Stomach (tissue), 9 donors: ENCODE data around the gene TRIM41. TPM values are rescaled to one million over a fixed set of nuclear protein-coding genes. Genes with fewer than 3 reads are reported as not detected.

Source experiments
- DNase-seq, 2 donors: peaks; one replicate each; pipeline versions ENCODE4 v3.0.0 to v3.0.0-alpha.2; 2013 to 2019
- H3K27ac ChIP-seq, 5 donors: fragments of 200-600 bp in 4 of 5; sonication (generic) in 4 of 5; one replicate each; pipeline ENCODE4 v1.5.1; 2013 to 2019; ENCODE audit warnings: mild to moderate bottlenecking in 1 of 5, moderate library complexity in 1 of 5
- H3K27me3 ChIP-seq, 3 donors: fragments of 200-600 bp; sonication (generic); one replicate each; pipeline ENCODE4 v1.5.1; 2017 to 2019; ENCODE audit warnings: mixed run types in 1 of 3
- H3K36me3 ChIP-seq, 4 donors: fragments of 200-600 bp; sonication (generic); 1 replicate in 3 of 4; 2 replicates in 1 of 4; pipeline ENCODE4 v1.5.1; 2016 to 2019
- H3K4me1 ChIP-seq, 4 donors: fragments of 200-600 bp; sonication (generic); one replicate each; pipeline ENCODE4 v1.5.1; 2016 to 2019
- H3K4me3 ChIP-seq, 4 donors: fragments of 200-600 bp; sonication (generic) in 3 of 4; one replicate each; pipeline ENCODE4 v1.5.1; 2016 to 2019; ENCODE audit warnings: mild to moderate bottlenecking in 1 of 4
- H3K9me3 ChIP-seq, 4 donors: fragments of 200-600 bp; sonication (generic); one replicate each; pipeline ENCODE4 v1.5.1; 2016 to 2019
- CTCF ChIP-seq, 7 experiments: fragments of 450-650 bp in 4 of 7; fragments of 200-600 bp in 3 of 7; sonication (generic) in 3 of 7; IDR thresholded peaks; one replicate each; pipeline ENCODE4 v1.5.1; 2016 to 2019; ENCODE audit warnings: antibody characterized with exemption in 7 of 7, control low read depth in 2 of 7, mild to moderate bottlenecking in 1 of 7
- EP300 ChIP-seq: sonication (generic); formaldehyde crosslinking; IDR thresholded peaks from one replicate; pipeline ENCODE4 v1.6.1; 2017; ENCODE audit warnings: antibody characterized with exemption
- POLR2A ChIP-seq, 4 donors: fragments of 450-650 bp; IDR thresholded peaks; one replicate each; pipeline ENCODE4 v1.6.1; 2016; ENCODE audit warnings: antibody characterized with exemption in 4 of 4, control low read depth in 2 of 4, mild to moderate bottlenecking in 1 of 4, moderate library complexity in 1 of 4
- POLR2AphosphoS5 ChIP-seq, 3 donors: sonication (generic); formaldehyde crosslinking; IDR thresholded peaks; one replicate each; pipeline ENCODE4 v1.6.1; 2016; ENCODE audit warnings: antibody characterized with exemption in 3 of 3
- WGBS, 5 donors: extraction: QIAGEN DNeasy Blood & Tissue Kit in 3 of 5; methylation state at CpG; one replicate each; pipeline versions ENCODE4 v1.1.5 to v1.1.7; 2013 to 2018; 5-methylcytosine and 5-hydroxymethylcytosine counted together
- intact Hi-C: fragments of 100-400 bp; cut with DNase I; formaldehyde crosslinking; loops from one replicate; pipeline ENCODE4 v1.15.1; 2023; ENCODE audit warnings: low total_unique reads
- polyA plus RNA-seq, 3 donors: library from polyadenylated mRNA; stranded (reverse); fragments of 200-250 nt; gene quantifications; one replicate each; pipeline ENCODE4 v1.2.3, GENCODE V29; 2013
- total RNA-seq, 5 donors: library from RNA; depleted of rRNA; stranded (reverse); fragments of >200 nt; gene quantifications; one replicate each; pipeline versions ENCODE4 v1.1.0 to v1.2.3, GENCODE V29; 2014 to 2016
- donor health status: healthy with polysubstance abuse.
- donor health status: Bipolar disorder and iron deficiency.
- donor health status: healthy.

TRIM41 gene
- total and polyA plus RNA-seq, 8 donors = 2.3 to 70.4 (median 16.0) TPM

GRCh38 chr5:181232593-181232992 lies 9.5 kb downstream of the TRIM41 start:
- H3K36me3 ChIP-seq = peaks cover 64 to 90% (median 86%) of the 10 kb centered on the region in 4 donors

GRCh38 chr5:181233088-181233800 lies 10.2 kb downstream of the TRIM41 start:
- WGBS, 5 donors = 67 to 76% (median 74%) methylated on average over 16 of the region's 16 CpGs
- intact Hi-C loops = no loop called here
- DNase-seq = no peak

More at GRCh38 chr5:181232593-181232992, 9.5 kb downstream of the TRIM41 start:
- no peaks in the 10 kb centered on the region for H3K27me3 ChIP-seq
- TF ChIP-seq POLR2AphosphoS5 (IDR thresholded peaks at IDR 0.05) (no peak), CTCF (IDR thresholded peaks at IDR 0.05) (no peak), EP300 (no peak), POLR2A (IDR thresholded peaks at IDR 0.05) (no peak)
- WGBS, 5 donors = 81 to 88% (median 83%) methylated on average over 16 to 18 of the region's 18 CpGs
- no peak overlapping the region for H3K4me3 ChIP-seq
- intact Hi-C loops = no loop called here
- H3K9me3 ChIP-seq = no peaks in the 10 kb centered on the region
- H3K4me1 ChIP-seq = no peaks in the 10 kb centered on the region
- DNase-seq = no peak
- no peak overlapping the region for H3K27ac ChIP-seq

GRCh38 chr5:181233801-181234454 lies 10.8 kb downstream of the TRIM41 start:
- no peak overlapping the region for H3K4me3 ChIP-seq
- DNase-seq = no peak
- H3K27ac ChIP-seq = no peak overlapping the region
- peaks cover 76 to 98% (median 96%) of the 10 kb centered on the region in 4 donors for H3K36me3 ChIP-seq
- TF ChIP-seq CTCF (IDR thresholded peaks at IDR 0.05) = no peak
- TF ChIP-seq EP300 = no peak
- TF ChIP-seq POLR2AphosphoS5 (IDR thresholded peaks at IDR 0.05) = no peak
- TF ChIP-seq POLR2A (IDR thresholded peaks at IDR 0.05) = no peak
- intact Hi-C loops = no loop called here
- peaks cover 0 to 11% (median 3%) of the 10 kb centered on the region in 4 donors for H3K4me1 ChIP-seq
- H3K27me3 ChIP-seq = no peaks in the 10 kb centered on the region
- 80 to 91% (median 86%) methylated on average over 3 to 24 of the region's 24 CpGs for WGBS, 5 donors
- H3K9me3 ChIP-seq = no peaks in the 10 kb centered on the region

More at GRCh38 chr5:181233088-181233800, 10.2 kb downstream of the TRIM41 start:
- no peaks in the 10 kb centered on the region for H3K9me3 ChIP-seq
- H3K4me1 ChIP-seq = peaks cover 0 to 5% (median 0%) of the 10 kb centered on the region in 4 donors
- TF ChIP-seq EP300 (no peak), POLR2AphosphoS5 (IDR thresholded peaks at IDR 0.05) (no peak), POLR2A (IDR thresholded peaks at IDR 0.05) (no peak), CTCF (IDR thresholded peaks at IDR 0.05) (no peak)
- H3K27ac ChIP-seq = no peak overlapping the region
- no peak overlapping the region for H3K4me3 ChIP-seq
- no peaks in the 10 kb centered on the region for H3K27me3 ChIP-seq
- H3K36me3 ChIP-seq = peaks cover 69 to 91% (median 90%) of the 10 kb centered on the region in 4 donors

- WGBS, 5 donors = 68 to 82% (median 73%) methylated on average over 10 to 22 of the region's 22 CpGs
- no peak overlapping the region for H3K4me3 ChIP-seq
- DNase-seq = peak in 1 of 2 donors; percentile 28
- intact Hi-C loops = no loop called here
- TF ChIP-seq CTCF (IDR thresholded peaks at IDR 0.05) (no peak), POLR2AphosphoS5 (IDR thresholded peaks at IDR 0.05) (no peak), EP300 (no peak), POLR2A (IDR thresholded peaks at IDR 0.05) (no peak)
- no peaks in the 10 kb centered on the region for H3K27me3 ChIP-seq
- H3K4me1 ChIP-seq = peaks cover 0 to 19% (median 6%) of the 10 kb centered on the region in 4 donors
- peaks cover 84 to 99% (median 98%) of the 10 kb centered on the region in 4 donors for H3K36me3 ChIP-seq
- peak overlapping the region in 1 of 5 donors; percentile 31 for H3K27ac ChIP-seq
- H3K9me3 ChIP-seq = no peaks in the 10 kb centered on the region
These were observed 11.6 kb downstream of the TRIM41 start for GRCh38 chr5:181234455-181235306.
